Measurements from ENCODE around the gene TPRN. TPM values are rescaled to one million over a fixed set of nuclear protein-coding genes. Genes with fewer than 3 reads are reported as not detected.

Gene TPRN
- total and polyA plus RNA-seq, 2 experiments from 2014 or later = 6.4 to 29.2 TPM

- Histone ChIP-seq H3K4me2 (no peak overlapping the region), H3K4me3 (no peak overlapping the region), H3K9me2 (ENCODE audit: insufficient read depth) (no peaks in the 10 kb centered on the region), H3K79me2 (replicated peaks; ENCODE audit: insufficient read depth) (no peaks in the 10 kb centered on the region), H3K4me1 (ENCODE audit: insufficient read depth) (no peaks in the 10 kb centered on the region), H4K20me1 (replicated peaks; ENCODE audit: insufficient read depth) (no peaks in the 10 kb centered on the region), H3K27ac (ENCODE audit: low read depth) (no peak overlapping the region), H3K36me3 (ENCODE audit: insufficient read depth) (no peaks in the 10 kb centered on the region), H2AFZ (no peak overlapping the region), H3K27me3 (ENCODE audit: insufficient read depth) (no peaks in the 10 kb centered on the region), H3F3A (replicated peaks; ENCODE audit: low read depth) (peaks cover 7% of the 10 kb centered on the region; the same call in 1 of the 2 replicates)
- Mint-ChIP-seq H3K27ac (no peak overlapping the region), H3K9me3 (no peaks in the 10 kb centered on the region), H3K4me1 (no peaks in the 10 kb centered on the region; the same call in 1 of the 3 replicates), H3K4me3 (no peak overlapping the region), H3K36me3 (ENCODE audit: low read depth) (peaks cover 21% of the 10 kb centered on the region), H3K27me3 (ENCODE audit: insufficient read depth, low read depth, poor library complexity) (peaks cover 4% of the 10 kb centered on the region)
- ATAC-seq = no peak
- DNase-seq (ENCODE audit: low spot score) = no peak
- TF ChIP-seq ZNF331 (CRISPR knock-in tag; IDR thresholded peaks at IDR 0.05; ENCODE audit: low read depth) (no peak), CREB1 (CRISPR knock-in tag; IDR thresholded peaks at IDR 0.05; ENCODE audit: low read depth) (no peak), ZNF114 (CRISPR knock-in tag; IDR thresholded peaks at IDR 0.05) (no peak), NANOG (IDR thresholded peaks at IDR 0.05; ENCODE audit: borderline replicate concordance) (no peak), JUNB (IDR thresholded peaks at IDR 0.05; ENCODE audit: unreplicated experiment) (no peak), POLR2AphosphoS5 (IDR thresholded peaks at IDR 0.05; ENCODE audit: low read depth) (no peak), EZH2phosphoT487 (IDR thresholded peaks at IDR 0.05; ENCODE audit: unreplicated experiment) (no peak), STAT1 (IDR thresholded peaks at IDR 0.05; ENCODE audit: unreplicated experiment) (no peak), EZH2 (IDR thresholded peaks at IDR 0.05; ENCODE audit: low read depth, unreplicated experiment) (no peak)
- TF ChIP-seq, protein P1, sequence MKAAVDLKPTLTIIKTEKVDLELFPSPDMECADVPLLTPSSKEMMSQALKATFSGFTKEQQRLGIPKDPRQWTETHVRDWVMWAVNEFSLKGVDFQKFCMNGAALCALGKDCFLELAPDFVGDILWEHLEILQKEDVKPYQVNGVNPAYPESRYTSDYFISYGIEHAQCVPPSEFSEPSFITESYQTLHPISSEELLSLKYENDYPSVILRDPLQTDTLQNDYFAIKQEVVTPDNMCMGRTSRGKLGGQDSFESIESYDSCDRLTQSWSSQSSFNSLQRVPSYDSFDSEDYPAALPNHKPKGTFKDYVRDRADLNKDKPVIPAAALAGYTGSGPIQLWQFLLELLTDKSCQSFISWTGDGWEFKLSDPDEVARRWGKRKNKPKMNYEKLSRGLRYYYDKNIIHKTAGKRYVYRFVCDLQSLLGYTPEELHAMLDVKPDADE (IDR thresholded peaks at IDR 0.05) = no peak
- TF ChIP-seq, protein P2, sequence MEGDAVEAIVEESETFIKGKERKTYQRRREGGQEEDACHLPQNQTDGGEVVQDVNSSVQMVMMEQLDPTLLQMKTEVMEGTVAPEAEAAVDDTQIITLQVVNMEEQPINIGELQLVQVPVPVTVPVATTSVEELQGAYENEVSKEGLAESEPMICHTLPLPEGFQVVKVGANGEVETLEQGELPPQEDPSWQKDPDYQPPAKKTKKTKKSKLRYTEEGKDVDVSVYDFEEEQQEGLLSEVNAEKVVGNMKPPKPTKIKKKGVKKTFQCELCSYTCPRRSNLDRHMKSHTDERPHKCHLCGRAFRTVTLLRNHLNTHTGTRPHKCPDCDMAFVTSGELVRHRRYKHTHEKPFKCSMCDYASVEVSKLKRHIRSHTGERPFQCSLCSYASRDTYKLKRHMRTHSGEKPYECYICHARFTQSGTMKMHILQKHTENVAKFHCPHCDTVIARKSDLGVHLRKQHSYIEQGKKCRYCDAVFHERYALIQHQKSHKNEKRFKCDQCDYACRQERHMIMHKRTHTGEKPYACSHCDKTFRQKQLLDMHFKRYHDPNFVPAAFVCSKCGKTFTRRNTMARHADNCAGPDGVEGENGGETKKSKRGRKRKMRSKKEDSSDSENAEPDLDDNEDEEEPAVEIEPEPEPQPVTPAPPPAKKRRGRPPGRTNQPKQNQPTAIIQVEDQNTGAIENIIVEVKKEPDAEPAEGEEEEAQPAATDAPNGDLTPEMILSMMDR (conservative IDR thresholded peaks at IDR 0.05; ENCODE audit: low read depth in 2 of 2) = no peak
- TF ChIP-seq, protein P3, sequence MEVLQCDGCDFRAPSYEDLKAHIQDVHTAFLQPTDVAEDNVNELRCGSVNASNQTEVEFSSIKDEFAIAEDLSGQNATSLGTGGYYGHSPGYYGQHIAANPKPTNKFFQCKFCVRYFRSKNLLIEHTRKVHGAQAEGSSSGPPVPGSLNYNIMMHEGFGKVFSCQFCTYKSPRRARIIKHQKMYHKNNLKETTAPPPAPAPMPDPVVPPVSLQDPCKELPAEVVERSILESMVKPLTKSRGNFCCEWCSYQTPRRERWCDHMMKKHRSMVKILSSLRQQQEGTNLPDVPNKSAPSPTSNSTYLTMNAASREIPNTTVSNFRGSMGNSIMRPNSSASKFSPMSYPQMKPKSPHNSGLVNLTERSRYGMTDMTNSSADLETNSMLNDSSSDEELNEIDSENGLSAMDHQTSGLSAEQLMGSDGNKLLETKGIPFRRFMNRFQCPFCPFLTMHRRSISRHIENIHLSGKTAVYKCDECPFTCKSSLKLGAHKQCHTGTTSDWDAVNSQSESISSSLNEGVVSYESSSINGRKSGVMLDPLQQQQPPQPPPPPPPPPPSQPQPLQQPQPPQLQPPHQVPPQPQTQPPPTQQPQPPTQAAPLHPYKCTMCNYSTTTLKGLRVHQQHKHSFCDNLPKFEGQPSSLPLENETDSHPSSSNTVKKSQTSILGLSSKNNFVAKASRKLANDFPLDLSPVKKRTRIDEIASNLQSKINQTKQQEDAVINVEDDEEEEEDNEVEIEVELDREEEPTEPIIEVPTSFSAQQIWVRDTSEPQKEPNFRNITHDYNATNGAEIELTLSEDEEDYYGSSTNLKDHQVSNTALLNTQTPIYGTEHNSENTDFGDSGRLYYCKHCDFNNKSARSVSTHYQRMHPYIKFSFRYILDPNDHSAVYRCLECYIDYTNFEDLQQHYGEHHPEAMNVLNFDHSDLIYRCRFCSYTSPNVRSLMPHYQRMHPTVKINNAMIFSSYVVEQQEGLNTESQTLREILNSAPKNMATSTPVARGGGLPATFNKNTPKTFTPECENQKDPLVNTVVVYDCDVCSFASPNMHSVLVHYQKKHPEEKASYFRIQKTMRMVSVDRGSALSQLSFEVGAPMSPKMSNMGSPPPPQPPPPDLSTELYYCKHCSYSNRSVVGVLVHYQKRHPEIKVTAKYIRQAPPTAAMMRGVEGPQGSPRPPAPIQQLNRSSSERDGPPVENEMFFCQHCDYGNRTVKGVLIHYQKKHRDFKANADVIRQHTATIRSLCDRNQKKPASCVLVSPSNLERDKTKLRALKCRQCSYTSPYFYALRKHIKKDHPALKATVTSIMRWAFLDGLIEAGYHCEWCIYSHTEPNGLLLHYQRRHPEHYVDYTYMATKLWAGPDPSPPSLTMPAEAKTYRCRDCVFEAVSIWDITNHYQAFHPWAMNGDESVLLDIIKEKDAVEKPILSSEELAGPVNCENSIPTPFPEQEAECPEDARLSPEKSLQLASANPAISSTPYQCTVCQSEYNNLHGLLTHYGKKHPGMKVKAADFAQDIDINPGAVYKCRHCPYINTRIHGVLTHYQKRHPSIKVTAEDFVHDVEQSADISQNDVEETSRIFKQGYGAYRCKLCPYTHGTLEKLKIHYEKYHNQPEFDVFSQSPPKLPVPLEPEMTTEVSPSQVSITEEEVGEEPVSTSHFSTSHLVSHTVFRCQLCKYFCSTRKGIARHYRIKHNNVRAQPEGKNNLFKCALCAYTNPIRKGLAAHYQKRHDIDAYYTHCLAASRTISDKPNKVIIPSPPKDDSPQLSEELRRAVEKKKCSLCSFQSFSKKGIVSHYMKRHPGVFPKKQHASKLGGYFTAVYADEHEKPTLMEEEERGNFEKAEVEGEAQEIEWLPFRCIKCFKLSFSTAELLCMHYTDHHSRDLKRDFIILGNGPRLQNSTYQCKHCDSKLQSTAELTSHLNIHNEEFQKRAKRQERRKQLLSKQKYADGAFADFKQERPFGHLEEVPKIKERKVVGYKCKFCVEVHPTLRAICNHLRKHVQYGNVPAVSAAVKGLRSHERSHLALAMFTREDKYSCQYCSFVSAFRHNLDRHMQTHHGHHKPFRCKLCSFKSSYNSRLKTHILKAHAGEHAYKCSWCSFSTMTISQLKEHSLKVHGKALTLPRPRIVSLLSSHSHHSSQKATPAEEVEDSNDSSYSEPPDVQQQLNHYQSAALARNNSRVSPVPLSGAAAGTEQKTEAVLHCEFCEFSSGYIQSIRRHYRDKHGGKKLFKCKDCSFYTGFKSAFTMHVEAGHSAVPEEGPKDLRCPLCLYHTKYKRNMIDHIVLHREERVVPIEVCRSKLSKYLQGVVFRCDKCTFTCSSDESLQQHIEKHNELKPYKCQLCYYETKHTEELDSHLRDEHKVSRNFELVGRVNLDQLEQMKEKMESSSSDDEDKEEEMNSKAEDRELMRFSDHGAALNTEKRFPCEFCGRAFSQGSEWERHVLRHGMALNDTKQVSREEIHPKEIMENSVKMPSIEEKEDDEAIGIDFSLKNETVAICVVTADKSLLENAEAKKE (CRISPR knock-in tag; IDR thresholded peaks at IDR 0.05) = no peak
- TF ChIP-seq, protein P4, sequence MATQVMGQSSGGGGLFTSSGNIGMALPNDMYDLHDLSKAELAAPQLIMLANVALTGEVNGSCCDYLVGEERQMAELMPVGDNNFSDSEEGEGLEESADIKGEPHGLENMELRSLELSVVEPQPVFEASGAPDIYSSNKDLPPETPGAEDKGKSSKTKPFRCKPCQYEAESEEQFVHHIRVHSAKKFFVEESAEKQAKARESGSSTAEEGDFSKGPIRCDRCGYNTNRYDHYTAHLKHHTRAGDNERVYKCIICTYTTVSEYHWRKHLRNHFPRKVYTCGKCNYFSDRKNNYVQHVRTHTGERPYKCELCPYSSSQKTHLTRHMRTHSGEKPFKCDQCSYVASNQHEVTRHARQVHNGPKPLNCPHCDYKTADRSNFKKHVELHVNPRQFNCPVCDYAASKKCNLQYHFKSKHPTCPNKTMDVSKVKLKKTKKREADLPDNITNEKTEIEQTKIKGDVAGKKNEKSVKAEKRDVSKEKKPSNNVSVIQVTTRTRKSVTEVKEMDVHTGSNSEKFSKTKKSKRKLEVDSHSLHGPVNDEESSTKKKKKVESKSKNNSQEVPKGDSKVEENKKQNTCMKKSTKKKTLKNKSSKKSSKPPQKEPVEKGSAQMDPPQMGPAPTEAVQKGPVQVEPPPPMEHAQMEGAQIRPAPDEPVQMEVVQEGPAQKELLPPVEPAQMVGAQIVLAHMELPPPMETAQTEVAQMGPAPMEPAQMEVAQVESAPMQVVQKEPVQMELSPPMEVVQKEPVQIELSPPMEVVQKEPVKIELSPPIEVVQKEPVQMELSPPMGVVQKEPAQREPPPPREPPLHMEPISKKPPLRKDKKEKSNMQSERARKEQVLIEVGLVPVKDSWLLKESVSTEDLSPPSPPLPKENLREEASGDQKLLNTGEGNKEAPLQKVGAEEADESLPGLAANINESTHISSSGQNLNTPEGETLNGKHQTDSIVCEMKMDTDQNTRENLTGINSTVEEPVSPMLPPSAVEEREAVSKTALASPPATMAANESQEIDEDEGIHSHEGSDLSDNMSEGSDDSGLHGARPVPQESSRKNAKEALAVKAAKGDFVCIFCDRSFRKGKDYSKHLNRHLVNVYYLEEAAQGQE (IDR thresholded peaks at IDR 0.05; ENCODE audit: unreplicated experiment) = no peak
Observed at GRCh38 chr9:137178939-137179630, 21.5 kb downstream of the TPRN start.

Data from GM23338 (cell line).